DMS 273 (cell line): Measurements from ENCODE around the gene LINS1.

ENCODE experiments used
- DNase-seq: peaks from one replicate; lab custom pipeline; 2025; ENCODE audit not compliant: unreplicated experiment; lab: John Stamatoyannopoulos, UW

The LINS1 gene

GRCh38 chr15:100559330-100559729, 42.7 kb downstream of the LINS1 start:
- no peak for DNase-seq

DNA sequence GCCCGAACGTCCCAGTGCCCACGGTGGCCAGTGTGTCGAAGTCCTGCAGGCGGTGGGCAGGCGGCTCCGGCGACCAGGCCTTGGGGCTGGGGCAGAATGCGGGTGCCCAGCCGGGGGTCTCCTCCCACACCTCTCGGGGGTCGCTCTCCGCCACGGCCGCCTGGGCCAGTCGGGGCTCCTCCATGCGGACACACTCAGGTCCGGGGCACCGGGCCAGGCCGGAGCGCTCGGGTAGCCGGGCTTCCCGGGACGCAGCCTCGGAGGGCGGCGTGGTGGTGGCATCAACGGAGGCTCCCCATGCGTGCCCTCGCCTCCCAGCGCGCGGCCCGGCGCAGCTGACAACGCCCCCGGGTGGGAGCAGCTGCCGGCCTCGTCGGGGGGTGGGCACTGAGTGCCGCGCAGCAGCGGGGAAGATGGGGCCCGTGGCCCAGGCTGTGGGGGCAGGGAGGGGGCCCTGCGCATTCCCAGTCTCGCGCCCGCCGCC, 43.2 kb downstream of the LINS1 start:
- DNase-seq, result no peak

DNA sequence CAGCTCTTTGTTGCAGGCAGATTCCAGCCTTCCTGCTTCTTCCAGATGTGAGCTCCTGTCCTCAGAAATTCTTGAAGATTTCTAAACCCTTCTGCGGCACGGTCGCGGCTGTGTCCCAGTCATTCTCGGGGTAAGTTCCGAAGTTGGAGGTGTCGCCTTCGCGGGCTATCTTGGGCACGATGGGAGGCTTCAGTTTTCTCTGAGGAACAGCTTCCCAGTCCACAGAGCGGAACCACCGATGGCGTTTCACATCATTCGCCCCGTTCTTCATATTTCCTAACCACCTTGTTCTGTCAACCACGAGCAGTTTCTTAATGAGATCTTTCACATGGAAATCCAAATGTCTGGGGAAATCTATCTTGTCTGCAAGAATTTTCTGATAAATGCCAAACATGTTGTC, 48.5 kb downstream of the LINS1 start:
- DNase-seq, result no peak

DNA sequence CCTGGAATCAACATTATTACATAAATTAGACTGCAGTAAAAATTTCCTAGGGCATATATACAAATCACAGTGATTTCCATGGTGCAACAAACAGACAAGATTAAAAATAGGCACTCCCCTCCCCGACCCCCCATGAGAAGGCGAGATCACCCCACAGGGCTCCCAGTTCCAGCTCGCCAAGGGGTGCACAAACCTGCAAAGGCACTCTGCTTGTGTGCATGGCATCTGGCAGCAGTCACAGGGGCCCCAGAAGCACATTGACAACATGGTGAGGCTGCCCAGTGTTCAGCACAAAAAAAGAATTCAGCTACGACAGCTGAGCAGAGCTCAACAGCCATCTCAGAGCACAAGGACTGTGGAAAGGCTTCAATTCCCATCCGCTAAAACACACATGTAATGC, 54.0 kb downstream of the LINS1 start:
- no peak for DNase-seq

DNA sequence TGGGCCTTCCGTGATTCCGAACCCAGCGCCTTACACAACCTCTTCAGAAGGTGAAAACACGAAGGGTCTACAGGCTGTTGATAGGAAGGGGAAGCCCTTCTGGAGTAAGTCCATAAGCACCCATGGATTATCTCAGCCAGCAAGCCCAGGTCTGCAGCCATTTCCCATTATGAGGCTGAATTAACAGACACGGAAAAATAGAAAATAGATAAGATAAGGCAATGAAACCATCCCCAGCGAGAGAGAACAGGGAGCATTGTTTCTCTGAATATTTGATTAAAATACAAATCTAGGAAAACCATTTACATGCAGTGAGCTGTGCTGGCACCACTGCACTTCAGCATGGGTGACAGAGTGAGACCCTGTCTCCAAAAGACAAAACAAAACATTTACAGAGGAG, 57.0 kb downstream of the LINS1 start:
- DNase-seq, result no peak

DNA sequence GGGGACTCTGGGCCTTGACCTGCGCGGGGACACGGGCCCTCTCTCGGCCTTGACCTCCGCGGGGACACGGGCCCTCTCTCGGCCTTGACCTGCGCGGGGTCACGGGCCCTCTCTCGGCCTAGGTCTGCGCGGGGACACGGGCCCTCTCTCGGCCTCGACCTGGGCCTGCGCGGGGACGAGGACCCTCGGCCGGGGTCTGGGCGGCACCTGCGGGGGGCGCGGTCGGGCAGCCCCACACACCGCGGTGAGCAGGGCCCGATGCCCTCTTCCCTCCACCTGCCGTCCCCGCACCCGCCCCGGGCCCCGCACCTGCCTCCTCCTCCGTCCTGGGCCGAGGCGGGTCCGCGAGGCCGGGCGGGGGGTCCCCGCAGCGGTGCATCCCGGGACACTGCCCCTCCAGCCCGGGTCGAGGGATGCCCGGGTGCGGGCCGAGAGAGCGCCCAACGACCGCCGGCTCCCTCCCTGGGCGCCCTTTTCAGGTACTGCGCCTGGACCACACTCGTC, 57.6 kb downstream of the LINS1 start:
- no peak for DNase-seq

DNA sequence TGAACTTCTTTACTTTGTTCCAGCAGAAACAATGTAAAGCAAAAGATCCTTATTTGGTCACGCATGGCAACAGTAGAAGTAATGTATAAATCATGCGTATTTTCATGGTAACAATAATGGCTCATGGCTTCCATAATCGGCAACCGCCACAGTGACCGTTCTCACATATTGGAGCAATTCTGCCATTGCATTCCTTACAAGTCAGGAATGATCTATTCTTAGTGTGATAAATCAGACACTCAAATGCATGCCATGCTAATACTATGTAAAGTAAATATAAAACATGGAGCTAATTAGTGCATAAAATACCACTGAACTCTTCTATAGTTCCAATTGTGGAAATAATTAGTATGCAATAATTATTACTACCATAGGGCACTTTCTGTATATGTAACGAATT, 59.7 kb downstream of the LINS1 start:
- no peak for DNase-seq

- DNase-seq, result no peak
Measured at GRCh38 chr15:100537331-100537730, 64.7 kb downstream of the LINS1 start.

- no peak for DNase-seq
Measured at GRCh38 chr15:100536733-100537132, 65.3 kb downstream of the LINS1 start.

GRCh38 chr15:100533886-100534285, 68.1 kb downstream of the LINS1 start:
- no peak for DNase-seq

DNA sequence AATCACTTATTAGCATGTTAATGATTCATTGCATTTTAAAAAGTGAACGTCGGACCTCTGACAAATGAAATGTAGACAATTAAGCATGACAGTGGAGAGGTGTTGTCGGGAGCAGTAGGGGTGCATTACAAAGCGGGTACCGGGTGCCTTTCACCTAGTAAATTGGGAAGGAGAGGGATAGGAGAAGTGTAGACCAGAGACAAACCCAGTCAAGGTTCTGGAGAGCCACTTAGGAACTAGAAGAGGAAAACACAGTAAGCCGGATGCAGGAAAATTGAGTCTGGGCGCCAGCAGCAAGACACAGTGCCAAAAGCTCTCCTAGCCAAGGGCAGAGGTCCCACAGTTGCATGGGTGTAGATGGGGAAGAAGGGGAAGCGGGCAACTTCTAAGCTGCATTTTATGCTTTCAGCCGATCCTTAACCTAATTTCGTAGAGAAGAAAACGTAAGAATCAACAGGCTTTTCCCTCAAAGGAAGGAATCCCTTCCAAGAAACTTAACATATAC, 70.1 kb downstream of the LINS1 start:
- DNase-seq, result no peak

- DNase-seq, result no peak
Measured at GRCh38 chr15:100531204-100531603, 70.8 kb downstream of the LINS1 start.

DNA sequence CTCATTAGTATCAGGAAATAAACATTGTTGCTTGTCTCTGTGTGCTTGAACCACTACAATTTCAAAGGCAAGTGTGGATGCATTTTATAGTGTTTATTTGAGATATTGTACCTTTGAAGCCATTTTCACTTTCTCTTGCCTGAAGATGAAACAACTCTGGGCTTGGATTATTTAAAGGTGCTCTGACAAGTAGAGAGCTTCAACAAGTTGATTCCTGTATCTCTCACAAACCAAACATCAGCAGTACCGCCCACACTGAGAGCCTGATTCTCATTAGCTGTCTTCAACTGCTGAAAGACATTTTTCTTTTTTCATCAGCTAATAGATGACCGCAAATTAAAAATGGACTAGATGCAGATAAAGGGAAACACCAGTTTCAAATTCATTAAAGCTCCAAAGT, 72.4 kb downstream of the LINS1 start:
- DNase-seq, result no peak

DNA sequence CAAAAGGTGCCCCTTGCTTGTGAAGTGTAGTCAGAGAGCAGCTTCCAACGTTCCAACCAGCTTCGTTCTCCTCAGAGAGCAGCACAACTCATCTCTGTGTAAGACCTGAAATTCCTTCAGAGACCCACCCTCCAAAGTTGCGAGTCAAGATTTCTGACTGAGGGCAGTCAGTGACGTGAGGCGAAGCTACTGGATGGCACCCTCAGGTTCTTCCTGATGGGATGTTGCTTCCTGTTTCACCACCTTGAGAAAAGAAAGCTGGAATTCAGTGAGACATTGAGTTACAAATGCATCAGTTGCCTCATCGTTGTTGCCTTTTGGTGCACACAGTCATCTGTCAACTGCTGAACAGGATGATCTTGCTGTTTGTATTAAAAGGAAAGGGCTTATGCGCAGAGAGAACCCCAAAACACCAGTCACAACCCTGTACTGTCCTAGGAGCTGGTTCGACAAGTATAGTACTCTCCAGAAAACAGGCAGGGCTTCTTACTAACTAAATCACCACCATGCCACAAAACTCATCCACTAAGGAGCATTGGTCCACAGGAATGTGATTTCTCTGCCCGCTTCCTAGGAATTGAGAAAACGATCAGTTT, 73.1 kb downstream of the LINS1 start, which contains the start of gene CERS3:
Gene CERS3, minus strand, starts transcription at position 118 of the 596 bp plus-strand sequence. CDS start 27,101 bp downstream, outside the sequence.
- DNase-seq, result no peak

DNA sequence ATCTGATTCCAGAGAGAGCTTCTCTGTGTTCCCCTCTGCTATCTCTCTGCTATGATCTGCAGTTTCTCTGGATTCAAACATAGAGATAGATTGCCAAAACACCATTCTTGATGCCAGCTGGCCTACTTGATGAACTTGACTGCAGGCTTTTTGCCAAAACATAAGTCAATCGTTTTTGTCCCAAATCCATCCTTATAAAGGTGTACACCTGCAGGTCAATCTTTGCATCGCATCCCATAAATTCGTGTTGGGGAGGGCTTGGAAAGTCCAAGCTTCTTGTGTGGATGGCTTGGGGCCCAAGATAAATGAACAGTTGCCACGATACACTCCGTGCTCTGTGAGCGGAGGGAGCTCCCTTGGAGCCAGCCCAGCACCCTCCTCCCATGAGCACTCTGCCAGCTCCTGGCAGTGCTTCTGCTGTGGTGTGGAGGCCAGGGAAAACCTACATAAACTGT, 75.9 kb downstream of the LINS1 start:
- DNase-seq, result peak; percentile 50

DNA sequence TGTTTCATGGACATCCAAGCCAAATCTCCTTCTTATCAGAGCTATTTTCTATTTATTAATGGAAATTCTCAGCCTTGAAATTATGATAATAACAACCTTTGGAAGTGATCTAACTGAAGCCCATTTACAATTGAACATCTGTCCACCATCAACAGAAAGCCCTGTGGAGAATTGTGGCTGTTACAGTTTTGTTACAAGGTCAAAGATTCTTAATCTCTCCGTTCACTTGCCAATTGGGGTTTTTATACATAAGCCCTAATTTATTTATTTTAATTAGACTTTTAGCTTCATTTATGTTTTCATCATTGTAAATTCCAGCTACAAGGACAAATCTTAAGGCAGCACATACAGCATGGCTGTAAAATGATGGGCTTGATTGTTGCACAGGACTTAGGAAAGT, 76.5 kb downstream of the LINS1 start:
- no peak for DNase-seq

GRCh38 chr15:100524326-100524725, 77.7 kb downstream of the LINS1 start:
- DNase-seq, result no peak

DNA sequence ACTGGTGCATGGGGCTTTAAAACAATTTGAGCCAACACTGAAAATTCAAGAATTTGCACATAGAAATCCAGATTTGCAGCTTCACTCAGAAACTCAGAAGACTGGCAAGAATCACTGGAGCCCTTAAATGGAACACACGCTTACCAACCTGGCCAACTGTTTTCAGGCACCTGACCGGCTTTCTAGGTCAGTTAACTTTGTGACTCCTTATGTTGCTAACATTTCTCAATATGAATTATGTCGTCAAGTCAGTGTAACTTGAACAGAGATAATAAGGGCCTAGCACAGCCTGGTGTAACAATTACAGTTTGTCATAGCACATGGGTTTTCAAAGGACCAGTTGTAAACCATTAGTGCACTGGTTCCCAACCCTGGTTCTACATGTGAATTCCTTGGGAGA, 80.1 kb downstream of the LINS1 start:
- no peak for DNase-seq

DNA sequence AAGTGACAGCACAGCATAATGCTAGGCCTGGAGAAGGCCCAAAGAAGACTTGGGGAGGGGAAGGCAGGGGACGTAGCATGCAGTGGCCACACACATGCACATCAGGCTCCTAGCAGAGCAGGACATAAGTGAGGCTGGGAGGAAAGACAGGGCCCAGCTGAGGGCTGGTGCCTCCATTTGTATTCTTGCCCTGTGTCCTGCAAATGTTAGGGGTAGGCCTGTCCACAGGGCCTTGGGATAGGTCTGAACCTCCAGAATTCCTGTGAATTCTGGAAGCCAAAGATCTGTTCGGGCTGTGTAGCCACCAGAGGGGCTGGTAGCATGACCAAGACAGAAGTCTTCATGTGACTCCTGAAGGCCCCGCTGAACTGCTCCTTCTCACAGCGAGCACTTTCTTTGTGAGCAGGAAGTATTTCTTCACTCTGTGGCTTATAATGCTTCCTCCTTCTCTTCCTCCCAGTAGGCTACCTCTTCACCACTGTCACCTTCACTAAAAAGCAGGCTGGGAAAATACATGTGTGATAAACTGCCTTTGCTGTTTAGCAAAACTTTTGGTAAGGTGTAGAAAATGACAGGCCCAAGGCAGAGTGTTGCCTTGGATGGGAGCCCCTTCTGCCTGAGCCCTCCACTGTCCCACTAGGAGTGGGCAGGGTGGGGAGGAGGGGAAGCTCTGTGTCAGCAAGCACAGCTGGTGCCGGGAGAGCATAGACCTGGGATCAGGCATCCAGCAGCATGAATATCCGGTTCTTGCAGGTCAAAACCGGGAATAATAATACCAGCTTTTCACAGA, 81.7 kb downstream of the LINS1 start:
- DNase-seq, result no peak

DNA sequence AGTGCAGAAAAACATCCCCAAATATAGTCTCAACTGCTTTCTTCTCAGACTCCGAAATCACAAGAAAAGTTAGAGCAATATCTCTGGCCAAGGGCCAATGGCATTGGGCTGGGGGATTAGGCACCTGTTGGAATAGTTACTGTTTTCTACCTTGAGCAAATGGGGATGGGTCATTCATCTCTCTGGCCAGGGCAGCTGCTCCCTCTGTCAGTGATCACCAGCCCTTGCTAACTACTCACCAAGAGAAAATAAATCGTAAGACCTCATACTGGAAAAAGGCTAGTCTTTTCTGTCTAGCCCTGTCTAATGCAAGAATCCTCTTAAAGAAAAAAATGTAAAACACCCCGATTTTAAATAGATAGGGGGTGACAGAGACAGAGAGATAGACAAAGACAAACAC, 84.1 kb downstream of the LINS1 start:
- DNase-seq, result no peak
